Measurements from ENCODE around the gene RAD18. TPM values are rescaled to one million over a fixed set of nuclear protein-coding genes. Genes with fewer than 3 reads are reported as not detected.

The RAD18 gene
- polyA plus RNA-seq, 1 of the 3 experiments (the other 2 are of a cell fraction): 5.7 TPM

GRCh38 chr3:8875836-8876235 lies 87.4 kb downstream of the RAD18 start:
- no peaks in the 10 kb centered on the region for H3K79me2 ChIP-seq (ENCODE audit: insufficient read depth)
- H3F3A ChIP-seq (replicated peaks; ENCODE audit: insufficient read depth): peaks cover 8% of the 10 kb centered on the region
- ChIA-PET POLR2A (no interaction called here), CTCF (interaction anchor here (0.9 to 1.6 kb wide), 2 partner anchors 11 to 15 kb away, joined by 3 read pairs; no protein-coding TSS in a partner anchor)
- H3K27ac ChIP-seq (ENCODE audit: low read depth in 2 of 2, low read length in 1 of 2): no peak overlapping the region
- TF ChIP-seq, protein P1, sequence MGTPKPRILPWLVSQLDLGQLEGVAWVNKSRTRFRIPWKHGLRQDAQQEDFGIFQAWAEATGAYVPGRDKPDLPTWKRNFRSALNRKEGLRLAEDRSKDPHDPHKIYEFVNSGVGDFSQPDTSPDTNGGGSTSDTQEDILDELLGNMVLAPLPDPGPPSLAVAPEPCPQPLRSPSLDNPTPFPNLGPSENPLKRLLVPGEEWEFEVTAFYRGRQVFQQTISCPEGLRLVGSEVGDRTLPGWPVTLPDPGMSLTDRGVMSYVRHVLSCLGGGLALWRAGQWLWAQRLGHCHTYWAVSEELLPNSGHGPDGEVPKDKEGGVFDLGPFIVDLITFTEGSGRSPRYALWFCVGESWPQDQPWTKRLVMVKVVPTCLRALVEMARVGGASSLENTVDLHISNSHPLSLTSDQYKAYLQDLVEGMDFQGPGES (IDR thresholded peaks at IDR 0.05; ENCODE audit: low read depth, low read length): no peak
- TF ChIP-seq FOXJ3 (CRISPR knock-in tag; IDR thresholded peaks at IDR 0.05): no peak
- no peak for TF ChIP-seq FOXM1 (IDR thresholded peaks at IDR 0.05; ENCODE audit: low read depth)
- no peak for TF ChIP-seq RFX5 (IDR thresholded peaks at IDR 0.05; ENCODE audit: low read length)
- TF ChIP-seq SIN3A (IDR thresholded peaks at IDR 0.05; ENCODE audit: borderline replicate concordance, low read depth, low read length): no peak
- TF ChIP-seq RCOR1 (IDR thresholded peaks at IDR 0.05; ENCODE audit: low read length): no peak
- TF ChIP-seq, protein P2, sequence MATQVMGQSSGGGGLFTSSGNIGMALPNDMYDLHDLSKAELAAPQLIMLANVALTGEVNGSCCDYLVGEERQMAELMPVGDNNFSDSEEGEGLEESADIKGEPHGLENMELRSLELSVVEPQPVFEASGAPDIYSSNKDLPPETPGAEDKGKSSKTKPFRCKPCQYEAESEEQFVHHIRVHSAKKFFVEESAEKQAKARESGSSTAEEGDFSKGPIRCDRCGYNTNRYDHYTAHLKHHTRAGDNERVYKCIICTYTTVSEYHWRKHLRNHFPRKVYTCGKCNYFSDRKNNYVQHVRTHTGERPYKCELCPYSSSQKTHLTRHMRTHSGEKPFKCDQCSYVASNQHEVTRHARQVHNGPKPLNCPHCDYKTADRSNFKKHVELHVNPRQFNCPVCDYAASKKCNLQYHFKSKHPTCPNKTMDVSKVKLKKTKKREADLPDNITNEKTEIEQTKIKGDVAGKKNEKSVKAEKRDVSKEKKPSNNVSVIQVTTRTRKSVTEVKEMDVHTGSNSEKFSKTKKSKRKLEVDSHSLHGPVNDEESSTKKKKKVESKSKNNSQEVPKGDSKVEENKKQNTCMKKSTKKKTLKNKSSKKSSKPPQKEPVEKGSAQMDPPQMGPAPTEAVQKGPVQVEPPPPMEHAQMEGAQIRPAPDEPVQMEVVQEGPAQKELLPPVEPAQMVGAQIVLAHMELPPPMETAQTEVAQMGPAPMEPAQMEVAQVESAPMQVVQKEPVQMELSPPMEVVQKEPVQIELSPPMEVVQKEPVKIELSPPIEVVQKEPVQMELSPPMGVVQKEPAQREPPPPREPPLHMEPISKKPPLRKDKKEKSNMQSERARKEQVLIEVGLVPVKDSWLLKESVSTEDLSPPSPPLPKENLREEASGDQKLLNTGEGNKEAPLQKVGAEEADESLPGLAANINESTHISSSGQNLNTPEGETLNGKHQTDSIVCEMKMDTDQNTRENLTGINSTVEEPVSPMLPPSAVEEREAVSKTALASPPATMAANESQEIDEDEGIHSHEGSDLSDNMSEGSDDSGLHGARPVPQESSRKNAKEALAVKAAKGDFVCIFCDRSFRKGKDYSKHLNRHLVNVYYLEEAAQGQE (IDR thresholded peaks at IDR 0.05; ENCODE audit: low read depth, low read length): no peak
- no peak for TF ChIP-seq ELF1 (IDR thresholded peaks at IDR 0.05)
- TF ChIP-seq GATA2 (CRISPR knock-in tag; IDR thresholded peaks at IDR 0.05): no peak
- TF ChIP-seq CHD2 (IDR thresholded peaks at IDR 0.05; ENCODE audit: low read length, partially characterized antibody): no peak
- no peak for TF ChIP-seq MEF2A (IDR thresholded peaks at IDR 0.05; ENCODE audit: borderline replicate concordance, low read depth)
- TF ChIP-seq NFIC (IDR thresholded peaks at IDR 0.05; ENCODE audit: borderline replicate concordance): no peak
- no peak for TF ChIP-seq GABPA (IDR thresholded peaks at IDR 0.05; ENCODE audit: low read depth)
- no peak for TF ChIP-seq USF2 (IDR thresholded peaks at IDR 0.05; ENCODE audit: borderline replicate concordance, low read depth, low read length)
- TF ChIP-seq FOSL2 (IDR thresholded peaks at IDR 0.05; ENCODE audit: borderline replicate concordance, low read depth): no peak
- no peak for TF ChIP-seq CTCF (IDR thresholded peaks at IDR 0.05)
- TF ChIP-seq MAX (IDR thresholded peaks at IDR 0.05; ENCODE audit: low read depth): no peak
- TF ChIP-seq JUND (IDR thresholded peaks at IDR 0.05): no peak
- H3K9me2 ChIP-seq: no peaks in the 10 kb centered on the region
- no peak for DNase-seq
- no peak overlapping the region for H3K9ac ChIP-seq
- no peak overlapping the region for H3K4me2 ChIP-seq
- no peaks in the 10 kb centered on the region for H3K27me3 ChIP-seq (ENCODE audit: insufficient read depth)
- no peaks in the 10 kb centered on the region for H3K9me3 ChIP-seq
- H3K4me1 ChIP-seq (ENCODE audit: control insufficient read depth in 1 of 2, insufficient read depth in 2 of 2, low read depth in 1 of 2, low read length in 1 of 2): peaks cover 0 to 9% of the 10 kb centered on the region in 2 experiments; a peak in 1 of 4 replicates
- H3K36me3 ChIP-seq (replicated peaks in 1 of 2; ENCODE audit: control insufficient read depth in 1 of 2, insufficient read depth in 2 of 2, low read length in 1 of 2): peaks cover 14 to 25% of the 10 kb centered on the region in 2 experiments
- no peak overlapping the region for H2AFZ ChIP-seq (ENCODE audit: low read depth)
- H4K20me1 ChIP-seq (ENCODE audit: insufficient read depth): no peaks in the 10 kb centered on the region
- no peak overlapping the region for H3K4me3 ChIP-seq (ENCODE audit: low read depth in 2 of 2, low read length in 1 of 2)

Data from SK-N-SH (cell line).